GM12875 (cell line): ENCODE measurements around the gene STRN.
"Not testable (repeated sequence)": the region's sequence is repeated elsewhere in the genome, so short reads cannot be mapped to it uniquely, and the experiment has no call there.

Experiments used
- H3K4me3 ChIP-seq: one replicate; pipeline ENCODE4 v1.5.1; 2011; ENCODE audit warnings: low read depth, low read length, control low read depth
- TF ChIP-seq, protein P1 (sequence below): IDR thresholded peaks from 2 replicates; pipeline ENCODE4 v1.5.1; 2011; ENCODE audit warnings: low read depth, mild to moderate bottlenecking, control low read depth, inconsistent platforms, low read length, moderate library complexity, borderline replicate concordance; ENCODE audit not compliant: insufficient read depth

Gene STRN

DNA sequence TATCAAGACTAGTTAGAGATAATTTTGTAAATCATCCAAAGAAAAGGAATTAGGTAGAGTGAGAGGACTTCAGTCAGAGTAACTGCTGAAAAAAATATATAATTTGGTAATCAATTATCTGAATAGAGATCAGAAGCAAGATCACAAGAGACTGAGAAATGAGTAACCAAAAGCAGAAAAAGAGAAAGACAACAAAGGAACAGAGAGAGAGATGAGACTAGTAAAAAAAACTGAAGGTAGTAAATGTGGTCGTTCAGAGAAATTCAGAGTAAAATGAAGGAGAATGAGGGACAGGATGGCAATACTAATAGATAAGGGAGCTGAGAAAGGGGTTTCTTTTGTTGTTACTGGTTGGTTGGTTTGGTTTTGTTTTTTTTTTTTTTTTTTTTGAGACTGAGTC lies 16.5 kb downstream of the STRN start:
- H3K4me3 ChIP-seq = no peak overlapping the region
- TF ChIP-seq, protein P1, sequence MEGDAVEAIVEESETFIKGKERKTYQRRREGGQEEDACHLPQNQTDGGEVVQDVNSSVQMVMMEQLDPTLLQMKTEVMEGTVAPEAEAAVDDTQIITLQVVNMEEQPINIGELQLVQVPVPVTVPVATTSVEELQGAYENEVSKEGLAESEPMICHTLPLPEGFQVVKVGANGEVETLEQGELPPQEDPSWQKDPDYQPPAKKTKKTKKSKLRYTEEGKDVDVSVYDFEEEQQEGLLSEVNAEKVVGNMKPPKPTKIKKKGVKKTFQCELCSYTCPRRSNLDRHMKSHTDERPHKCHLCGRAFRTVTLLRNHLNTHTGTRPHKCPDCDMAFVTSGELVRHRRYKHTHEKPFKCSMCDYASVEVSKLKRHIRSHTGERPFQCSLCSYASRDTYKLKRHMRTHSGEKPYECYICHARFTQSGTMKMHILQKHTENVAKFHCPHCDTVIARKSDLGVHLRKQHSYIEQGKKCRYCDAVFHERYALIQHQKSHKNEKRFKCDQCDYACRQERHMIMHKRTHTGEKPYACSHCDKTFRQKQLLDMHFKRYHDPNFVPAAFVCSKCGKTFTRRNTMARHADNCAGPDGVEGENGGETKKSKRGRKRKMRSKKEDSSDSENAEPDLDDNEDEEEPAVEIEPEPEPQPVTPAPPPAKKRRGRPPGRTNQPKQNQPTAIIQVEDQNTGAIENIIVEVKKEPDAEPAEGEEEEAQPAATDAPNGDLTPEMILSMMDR = no peak

DNA sequence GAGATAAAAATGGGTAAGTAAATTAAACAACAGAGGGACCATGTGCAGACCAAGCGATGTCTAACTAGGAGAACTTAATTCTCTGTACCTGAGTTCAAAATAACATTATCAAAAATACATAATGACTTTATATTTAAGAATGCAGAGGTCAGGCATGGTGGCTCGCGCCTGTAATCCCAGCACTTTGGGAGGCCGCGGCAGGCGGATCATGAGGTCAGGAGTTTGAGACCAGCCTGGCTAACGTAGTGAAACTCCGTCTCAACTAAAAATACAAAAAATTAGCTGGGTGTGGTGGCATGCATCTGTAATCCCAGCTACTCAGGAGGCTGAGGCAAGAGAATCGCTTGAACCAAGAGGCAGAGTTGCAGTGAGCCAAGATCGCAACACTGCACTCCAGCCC lies 21.1 kb downstream of the STRN start:
- H3K4me3 ChIP-seq = not testable (repeated sequence)

DNA sequence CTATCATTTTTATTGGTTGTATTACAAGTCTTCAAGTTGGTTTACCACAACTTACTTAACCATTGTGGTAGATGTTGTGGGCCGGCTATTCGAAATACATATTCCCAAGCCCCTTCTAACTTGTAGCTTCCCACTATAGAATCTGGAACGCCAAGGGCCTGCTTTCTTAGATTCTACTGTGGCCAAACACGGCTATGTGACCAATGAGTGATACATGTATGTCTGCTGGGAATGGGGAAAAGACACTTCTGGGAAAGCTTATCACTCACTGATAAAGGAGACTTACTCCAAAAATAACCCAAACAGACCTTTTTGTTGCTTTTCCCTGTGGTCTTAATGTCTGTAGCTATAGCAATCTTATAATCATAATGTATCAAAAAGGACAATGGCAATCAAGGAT lies 24.5 kb downstream of the STRN start:
- TF ChIP-seq, protein P1 = no peak
- no peak overlapping the region for H3K4me3 ChIP-seq

DNA sequence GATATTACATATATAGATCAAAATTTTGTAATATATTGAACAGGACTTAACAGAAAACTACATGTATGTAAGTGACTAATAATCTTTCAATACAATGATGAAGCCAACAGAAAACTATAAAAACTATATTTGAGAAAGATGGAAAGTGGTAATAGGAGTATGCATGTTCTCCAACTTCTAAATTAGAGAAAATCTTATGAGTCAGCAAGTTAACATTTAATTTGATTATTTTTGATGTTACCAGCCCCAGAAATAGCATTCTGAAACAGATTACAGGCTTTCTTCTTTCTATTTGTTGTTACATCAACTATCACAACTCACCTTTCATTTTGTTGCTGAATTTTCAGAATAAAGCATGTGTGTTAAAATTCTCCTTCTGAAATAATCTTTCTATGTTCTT lies 29.8 kb downstream of the STRN start:
- not testable (repeated sequence) for H3K4me3 ChIP-seq

DNA sequence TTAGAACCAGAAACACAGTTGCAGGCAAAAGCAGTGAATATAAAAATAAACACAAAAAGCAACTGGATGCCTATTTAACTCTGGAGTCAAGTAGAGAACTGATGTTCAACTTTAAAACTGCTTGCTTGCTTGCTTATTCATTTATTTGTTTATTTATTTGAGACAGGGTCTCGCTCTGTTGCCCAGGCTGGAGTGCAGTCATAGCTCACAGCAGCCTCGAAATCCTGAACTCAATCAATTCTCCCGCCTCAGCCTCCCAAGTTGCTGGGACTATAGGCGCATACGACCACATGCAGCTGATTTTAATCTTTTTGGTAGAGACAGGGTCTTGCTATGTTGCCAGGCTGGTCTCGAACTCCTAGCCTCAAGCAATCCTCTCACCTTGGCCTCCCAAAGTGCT lies 34.6 kb downstream of the STRN start:
- not testable (repeated sequence) for H3K4me3 ChIP-seq

DNA sequence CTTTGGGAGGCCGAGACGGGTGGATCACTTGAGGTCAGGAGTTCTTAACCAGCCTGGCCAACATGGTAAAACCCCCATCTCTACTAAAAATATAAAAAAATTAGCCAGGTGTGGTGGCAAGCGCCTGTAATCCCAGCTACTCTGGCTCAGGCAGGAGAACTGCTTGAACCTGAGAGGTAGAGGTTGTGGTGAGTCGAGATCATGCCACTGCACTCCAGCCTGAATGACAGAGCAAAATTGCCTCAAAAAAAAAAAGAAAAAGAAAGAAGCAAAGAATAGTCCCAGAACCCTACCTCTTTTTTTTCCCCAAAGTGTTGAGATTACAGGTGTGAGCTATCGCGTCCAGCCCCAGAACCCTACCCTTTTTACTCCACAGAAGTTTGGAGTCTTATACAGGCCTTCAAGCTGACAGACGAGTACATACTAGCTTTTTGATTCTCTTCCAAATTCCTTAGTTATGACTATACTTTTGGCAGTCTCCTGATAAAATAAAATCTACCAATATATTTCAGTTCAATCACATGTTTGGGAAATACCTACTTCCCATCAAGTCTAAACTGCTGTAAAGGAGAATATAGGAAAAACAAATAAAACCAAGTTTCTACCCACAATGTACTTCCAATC lies 35.4 kb downstream of the STRN start:
- not testable (repeated sequence) for H3K4me3 ChIP-seq

DNA sequence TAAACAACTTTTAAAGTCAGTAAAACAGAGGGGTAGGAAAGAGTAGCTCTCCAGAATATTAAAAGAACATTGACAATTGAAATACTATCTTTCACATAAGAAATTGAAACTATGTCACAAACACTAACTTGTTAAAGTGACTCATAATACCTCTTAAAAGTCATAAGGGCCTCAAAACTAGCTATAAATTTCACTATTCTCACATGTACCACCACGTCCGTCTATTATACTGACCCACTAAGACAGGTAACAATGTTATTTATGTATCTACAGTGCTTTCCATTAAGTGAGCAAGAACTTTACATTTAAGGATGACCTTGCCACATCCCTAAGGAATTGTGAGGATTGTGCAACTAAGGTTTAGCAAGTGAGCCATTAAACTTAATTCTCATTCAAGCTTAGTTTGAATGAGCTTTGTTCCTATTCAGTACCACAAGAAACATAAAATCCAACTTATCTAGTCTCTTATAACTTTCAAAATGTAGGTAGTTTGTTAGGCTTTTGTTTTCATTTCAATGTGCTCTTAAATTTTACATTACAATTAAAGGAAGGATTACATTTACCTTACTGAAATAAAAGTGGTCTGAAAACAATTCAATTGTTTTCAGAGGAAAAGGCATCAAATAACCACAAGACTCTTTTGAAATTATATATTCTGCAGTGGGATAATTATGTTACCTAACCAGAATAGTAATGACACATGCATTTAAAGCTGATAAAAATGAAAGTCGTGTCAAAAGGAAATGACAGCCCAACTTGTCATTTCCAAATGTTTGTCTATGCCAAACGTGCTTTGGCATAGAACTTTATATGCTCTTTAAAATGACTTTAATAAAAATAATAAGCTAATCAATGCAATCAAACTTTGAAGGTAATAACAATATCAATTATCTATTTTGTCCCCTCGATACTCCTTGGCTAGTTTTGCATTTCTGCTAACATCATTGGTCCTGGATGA lies 39.9 kb downstream of the STRN start:
- H3K4me3 ChIP-seq = not testable (repeated sequence)

DNA sequence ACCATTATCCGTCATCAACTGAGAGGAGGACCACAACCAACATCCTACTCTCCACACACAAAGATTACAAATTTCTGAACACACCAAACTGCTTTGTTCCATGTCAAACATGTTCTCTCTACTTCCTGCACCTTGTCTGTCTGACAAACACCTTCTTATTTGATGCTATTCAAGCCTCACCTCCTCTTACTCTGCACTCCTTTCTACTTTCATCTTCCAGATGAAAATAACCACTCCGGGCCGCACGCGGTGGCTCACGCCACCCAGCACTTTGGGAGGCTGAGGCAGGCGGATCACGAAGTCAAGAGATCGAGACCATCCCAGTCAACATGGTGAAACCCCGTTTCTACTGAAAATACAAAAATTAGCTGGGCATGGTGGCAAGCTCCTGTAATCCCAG lies 43.7 kb downstream of the STRN start:
- not testable (repeated sequence) for H3K4me3 ChIP-seq

DNA sequence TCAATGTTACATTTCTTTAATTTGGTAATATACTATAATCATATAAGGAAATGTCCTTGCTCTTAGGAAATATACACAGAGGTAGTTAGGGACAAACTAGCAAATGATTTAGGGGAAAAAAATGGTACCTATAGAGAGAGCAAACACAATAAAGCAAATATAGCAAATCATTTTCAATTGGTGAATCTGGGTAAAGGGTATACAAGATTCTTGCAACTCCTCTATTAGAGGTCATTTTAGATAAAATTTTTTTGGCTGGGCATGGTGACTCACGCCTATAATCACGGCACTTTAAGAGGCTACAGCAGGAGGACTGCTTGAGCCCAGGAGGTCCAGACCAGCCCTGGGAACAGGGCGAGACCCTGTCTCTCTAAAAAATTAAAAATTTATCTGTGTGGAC lies 44.4 kb downstream of the STRN start:
- H3K4me3 ChIP-seq = no peak overlapping the region
- TF ChIP-seq, protein P1 = no peak

DNA sequence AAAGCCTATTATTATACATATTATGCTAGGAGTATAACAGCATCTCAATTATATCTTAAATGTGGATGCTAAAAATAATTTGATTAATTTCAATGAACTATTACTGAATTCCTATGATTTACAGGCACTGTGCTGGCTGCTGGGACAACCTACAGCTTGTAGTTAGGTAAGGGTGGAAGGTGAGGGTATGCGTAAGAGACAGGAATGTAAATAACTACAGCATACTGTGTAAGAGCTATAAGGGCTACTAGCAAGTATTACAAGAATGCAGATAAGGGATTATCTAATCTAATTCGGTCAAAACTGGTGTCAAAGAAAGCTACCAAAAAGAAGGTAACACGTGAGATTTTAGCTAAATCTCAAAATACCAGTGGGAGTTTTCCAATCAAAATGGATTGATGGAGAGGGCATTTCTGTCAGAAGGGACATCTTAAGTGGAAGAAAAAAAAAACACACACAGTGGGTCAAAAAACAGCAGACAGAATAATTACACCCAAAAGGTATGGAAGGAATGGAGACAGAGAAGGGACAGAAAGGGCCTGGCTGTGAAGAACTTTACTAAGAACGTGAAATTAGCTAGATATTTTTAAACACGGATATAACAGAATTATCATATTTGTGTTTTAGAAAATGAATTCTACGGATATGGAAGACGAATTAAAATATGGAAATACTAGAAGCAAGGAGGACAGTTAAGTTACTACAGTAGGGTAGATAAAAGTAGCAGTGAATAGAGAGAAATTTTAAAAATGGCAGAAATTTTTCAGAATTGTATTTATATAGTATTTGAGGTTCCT lies 47.1 kb downstream of the STRN start:
- H3K4me3 ChIP-seq = no peak overlapping the region
- TF ChIP-seq, protein P1 = no peak
